K562 (cell line): Measurements from ENCODE around the gene SUFU. TPM values are rescaled to one million over a fixed set of nuclear protein-coding genes. Genes with fewer than 3 reads are reported as not detected.

Experiments
- ATAC-seq: fragments of 200-7000 bp; cut with Tn5 transposase; 3 replicates; pipeline ENCODE4 v1.9.1; 2020; ENCODE audit warnings: moderate library complexity
- BruUV-seq: library from RNA; stranded (reverse); fragments of 400-500 nt; replicated peaks from 2 replicates; lab custom pipeline; 2021; lab: Mats Ljungman, UMichigan
- CTCF ChIA-PET: fragments of 300-600 bp; formaldehyde crosslinking; extraction: SDS; loops from one replicate; lab custom pipeline; 2021; ENCODE audit warnings: low intra/inter-chr PET ratio; lab: Yijun Ruan, JAX
- POLR2A ChIA-PET: fragments of 300-600, 350-650 bp; sonication (Branson Sonifier 250); formaldehyde crosslinking; extraction: SDS; loops from one replicate; lab custom pipeline; 2021; ENCODE audit warnings: antibody characterized with exemption, inconsistent platforms; lab: Yijun Ruan, JAX
- DNase-seq, 4 experiments: peaks; one replicate each; pipeline versions ENCODE4 v3.0.0 to v3.0.0-alpha.2; 2011 to 2018; ENCODE audit warnings: low spot score in 3 of 4, mixed read lengths in 3 of 4; ENCODE audit errors: extremely low read depth in 1 of 4
- FAIRE-seq: peaks from 2 replicates; lab custom pipeline; 2011; peaks lifted over from hg19 to GRCh38; lab: Jason Lieb, UNC
- H2AFZ ChIP-seq: 2 replicates; pipeline ENCODE4 v1.6.0; 2011; ENCODE audit warnings: low read depth, low read length, control low read depth, inconsistent platforms
- H3K27ac ChIP-seq: fragments of 200-600 bp; 3 replicates; pipeline ENCODE4 v1.8.0; 2011; ENCODE audit warnings: low read depth, mild to moderate bottlenecking, control low read depth, inconsistent platforms, low read length, moderate library complexity, mixed read lengths; ENCODE audit errors: extremely low read depth
- H3K27me3 ChIP-seq, 2 experiments: fragments of 300-600 bp in 1 of 2; 2 replicates in 1 of 2; 3 replicates in 1 of 2; pipeline versions ENCODE4 v1.6.0 to v1.8.0; 2011; ENCODE audit warnings: inconsistent platforms in 2 of 2, low read length in 2 of 2, mild to moderate bottlenecking in 1 of 2, mixed read lengths in 1 of 2, moderate library complexity in 1 of 2; ENCODE audit not compliant: control insufficient read depth in 2 of 2, insufficient read depth in 2 of 2
- H3K36me3 ChIP-seq: fragments of 300-600 bp; 3 replicates; pipeline ENCODE4 v1.8.0; 2011; ENCODE audit warnings: mild to moderate bottlenecking, low read length, inconsistent platforms; ENCODE audit not compliant: control insufficient read depth, insufficient read depth
- H3K4me1 ChIP-seq, 2 experiments: fragments of 200-600 bp in 1 of 2; replicated peaks in 1 of 2; 2 replicates in 1 of 2; 3 replicates in 1 of 2; pipeline versions ENCODE4 v1.5.1 to v1.8.0; 2011; ENCODE audit warnings: inconsistent platforms in 2 of 2, low read length in 2 of 2, mild to moderate bottlenecking in 1 of 2, mixed read lengths in 1 of 2, moderate library complexity in 1 of 2; ENCODE audit not compliant: control insufficient read depth in 2 of 2, insufficient read depth in 2 of 2
- H3K4me2 ChIP-seq: 2 replicates; pipeline ENCODE4 v1.6.1; 2011; ENCODE audit warnings: low read length, control low read depth, inconsistent platforms, mixed read lengths; ENCODE audit not compliant: insufficient read depth
- H3K4me3 ChIP-seq: fragments of 200-600 bp; sonication (generic), shearing (Covaris generic); 2 replicates; pipeline ENCODE4 v1.5.1; 2016; ENCODE audit warnings: control low read depth, inconsistent platforms
- H3K79me2 ChIP-seq: fragments of 200-600 bp; 3 replicates; pipeline ENCODE4 v1.8.0; 2011; ENCODE audit warnings: low read length, inconsistent platforms; ENCODE audit not compliant: control insufficient read depth, insufficient read depth
- H3K9ac ChIP-seq, 2 experiments: 2 replicates each; pipeline versions ENCODE4 v1.6.0 to v1.6.1; 2011; ENCODE audit warnings: low read depth in 2 of 2, low read length in 2 of 2, control low read depth in 1 of 2, inconsistent platforms in 1 of 2, mild to moderate bottlenecking in 1 of 2, mixed read lengths in 1 of 2; ENCODE audit not compliant: insufficient read depth in 1 of 2
- H3K9me1 ChIP-seq: one replicate; pipeline ENCODE4 v1.6.0; 2011; ENCODE audit warnings: inconsistent platforms, mild to moderate bottlenecking, low read length, moderate library complexity; ENCODE audit not compliant: control insufficient read depth, insufficient read depth
- H3K9me3 ChIP-seq: replicated peaks from 2 replicates; pipeline ENCODE4 v1.5.1; 2011; ENCODE audit warnings: low read depth, low read length, inconsistent platforms; ENCODE audit not compliant: control insufficient read depth, insufficient read depth
- H4K20me1 ChIP-seq: replicated peaks from 2 replicates; pipeline ENCODE4 v1.6.1; 2011; ENCODE audit warnings: low read length, inconsistent platforms, mixed read lengths; ENCODE audit not compliant: control insufficient read depth, insufficient read depth
- BMI1 ChIP-seq: fragments of 150-350 bp; IDR thresholded peaks from 2 replicates; pipeline ENCODE4 v1.6.1; 2014; ENCODE audit warnings: low read length
- CBX2 ChIP-seq: fragments of 200-600 bp; sonication (generic); IDR thresholded peaks from one replicate; pipeline ENCODE4 v1.6.1; 2012; ENCODE audit warnings: mild to moderate bottlenecking, low read length, inconsistent platforms; ENCODE audit not compliant: insufficient read depth, poor library complexity, severe bottlenecking
- CEBPG ChIP-seq, 3 experiments: fragments of 200-800 bp in 1 of 3; sonication (Bioruptor generic) in 1 of 3; sonication (generic) in 1 of 3; formaldehyde crosslinking in 1 of 3; IDR thresholded peaks in 2 of 3; conservative IDR thresholded peaks in 1 of 3; 2 replicates each; pipeline versions ENCODE4 v1.6.1 to v1.8.0; 2016 to 2022; ENCODE audit warnings: missing compliant biosample characterization in 2 of 3, missing genetic modification characterization in 2 of 3, mild to moderate bottlenecking in 1 of 3, missing genetic modification reagents in 1 of 3
- EP300 ChIP-seq: IDR thresholded peaks from 2 replicates; pipeline ENCODE4 v1.6.1; 2012; ENCODE audit warnings: low read length, improper control_type of control experiment
- HCFC1 ChIP-seq: IDR thresholded peaks from 2 replicates; pipeline ENCODE4 v1.6.1; 2012; ENCODE audit warnings: low read depth, low read length, improper control_type of control experiment
- HMGN3 ChIP-seq: IDR thresholded peaks from 2 replicates; pipeline ENCODE4 v1.6.1; 2011; ENCODE audit warnings: borderline replicate concordance, low read depth, mild to moderate bottlenecking, mixed read lengths, low read length; ENCODE audit not compliant: insufficient read length; ENCODE audit errors: extremely low read depth
- NFRKB ChIP-seq: fragments of 450-650 bp; IDR thresholded peaks from 2 replicates; pipeline ENCODE4 v1.6.1; 2016; ENCODE audit warnings: low read depth
- NONO ChIP-seq, 2 experiments: fragments of 200-400 bp in 1 of 2; fragments of 450-650 bp in 1 of 2; formaldehyde crosslinking in 1 of 2; IDR thresholded peaks; 2 replicates each; pipeline ENCODE4 v1.6.1; 2017; ENCODE audit warnings: low read depth in 2 of 2, mild to moderate bottlenecking in 2 of 2, moderate library complexity in 2 of 2, low read length in 1 of 2
- PTRF ChIP-seq: fragments of 450-650 bp; IDR thresholded peaks from 2 replicates; pipeline ENCODE4 v1.6.1; 2016; ENCODE audit warnings: mild to moderate bottlenecking, missing genetic modification characterization, missing compliant biosample characterization
- PTTG1 ChIP-seq: fragments of 450-650 bp; IDR thresholded peaks from 2 replicates; pipeline ENCODE4 v1.6.1; 2016; ENCODE audit warnings: low read depth, mild to moderate bottlenecking, missing genetic modification characterization, missing compliant biosample characterization
- XRCC3 ChIP-seq: fragments of 450-650 bp; IDR thresholded peaks from 2 replicates; pipeline ENCODE4 v1.6.1; 2017; ENCODE audit warnings: mild to moderate bottlenecking, moderate library complexity
- ZNF12 ChIP-seq: sonication (generic); formaldehyde crosslinking; IDR thresholded peaks from 2 replicates; pipeline ENCODE4 v1.4.0; 2020; ENCODE audit warnings: mild to moderate bottlenecking, missing genetic modification reagents
- ZNF41 ChIP-seq: fragments of 250-450 bp; sonication (Bioruptor Pico); conservative IDR thresholded peaks from 2 replicates; pipeline ENCODE4 v1.4.0; 2020; ENCODE audit warnings: mild to moderate bottlenecking
- ZNF717 ChIP-seq: fragments of 250-450 bp; sonication (Bioruptor Pico); IDR thresholded peaks from 2 replicates; pipeline ENCODE4 v1.5.0; 2021
- WGBS: fragments of 100-300 bp; shearing (Covaris generic); methylation state at CpG from one replicate; pipeline ENCODE4 v1.1.6; 2016; ENCODE audit warnings: low coverage, mixed read lengths; ENCODE audit not compliant: insufficient coverage; ENCODE audit errors: missing lambda C conversion rate; 5-methylcytosine and 5-hydroxymethylcytosine counted together
- in situ Hi-C: fragments of 300-500 bp; cut with MboI; formaldehyde crosslinking; loops from 4 replicates; pipeline ENCODE4 v1.15.0; 2018; ENCODE audit warnings: inconsistent platforms, mixed read lengths
- intact Hi-C: fragments of 100-400 bp; cut with micrococcal nuclease; formaldehyde crosslinking; loops from 2 replicates; pipeline ENCODE4 v1.14.2; 2022
- polyA plus RNA-seq, 8 experiments: library from polyadenylated mRNA; depleted of rRNA in 4 of 8; stranded (reverse) in 5 of 8; unstranded in 3 of 8; fragments of >200 nt; fragmentation: Nextera tagmentation in 2 of 8; fragmentation: Illumina TruSeq in 1 of 8; extraction: Ambion mirVana in 2 of 8; extraction: Trizol in 1 of 8; gene quantifications; 2 replicates each; pipeline versions ENCODE4 v1.2.1 to v1.2.3, GENCODE V29; 2011 to 2014; ENCODE audit warnings: inconsistent platforms in 1 of 8, missing spikeins in 1 of 8
- total RNA-seq, 7 experiments: library from RNA; depleted of rRNA in 6 of 7; stranded (reverse); fragments of >200 nt in 6 of 7; fragmentation: Illumina TruSeq in 2 of 7; extraction: Trizol in 2 of 7; gene quantifications; 2 replicates each; pipeline versions ENCODE4 v1.2.1 to v1.2.3, GENCODE V29; 2011 to 2021; ENCODE audit warnings: low replicate concordance in 1 of 7
- TF ChIP-seq, protein P1 (sequence below): sonication (generic); formaldehyde crosslinking; IDR thresholded peaks from 2 replicates; pipeline ENCODE4 v1.8.0; 2022; ENCODE audit warnings: mild to moderate bottlenecking, missing genetic modification reagents
- TF ChIP-seq, protein P2 (sequence below), 3 experiments: fragments of 200-800 bp in 1 of 3; sonication (Bioruptor generic) in 1 of 3; sonication (generic) in 1 of 3; formaldehyde crosslinking in 1 of 3; IDR thresholded peaks; 2 replicates each; pipeline versions ENCODE4 v1.6.1 to v1.8.0; 2016 to 2022; ENCODE audit warnings: mild to moderate bottlenecking in 2 of 3, missing compliant biosample characterization in 2 of 3, missing genetic modification characterization in 2 of 3, missing genetic modification reagents in 1 of 3

SUFU gene
- total and polyA plus RNA-seq, 9 of the 15 experiments (the other 6 are each of a cell fraction or from before 2014, with no cell fraction given) = 0.59 to 6.3 (median 0.82) TPM

GRCh38 chr10:102554531-102554930 is 50.8 kb downstream of the SUFU start:
- Histone ChIP-seq H3K4me2 (no peak overlapping the region), H3K4me3 (no peak overlapping the region), H2AFZ (no peak overlapping the region), H4K20me1 (no peaks in the 10 kb centered on the region; the same call in 1 of the 2 replicates), H3K9me1 (no peaks in the 10 kb centered on the region), H3K9me3 (no peaks in the 10 kb centered on the region), H3K4me1 (no peaks in the 10 kb centered on the region), H3K36me3 (no peaks in the 10 kb centered on the region), H3K9ac (no peak overlapping the region), H3K27ac (no peak overlapping the region), H3K79me2 (no peaks in the 10 kb centered on the region), H3K27me3 (no peaks in the 10 kb centered on the region)
- no peak for FAIRE-seq
- WGBS = 87% methylated on average over 4 of the region's 5 CpGs
- intact Hi-C loops (no loop called here), in situ Hi-C loops (no loop called here)
- CTCF ChIA-PET = no interaction called here
- TF ChIP-seq ZNF12 (CRISPR knock-in tag) (no peak), PTRF (tag) (no peak), BMI1 (no peak), PTTG1 (tag) (no peak), CBX2 (no peak), ZNF41 (CRISPR knock-in tag) (no peak), CEBPG (CRISPR knock-in tag; IDR thresholded peaks at IDR 0.05) (no peak), CEBPG (tag; conservative IDR thresholded peaks at IDR 0.05 in 1 of 2, IDR thresholded peaks at IDR 0.05 in 1 of 2) (no peak), XRCC3 (no peak), HMGN3 (no peak), EP300 (no peak), HCFC1 (no peak), NONO (IDR thresholded peaks at IDR 0.05; ENCODE audit: low read depth in 2 of 2, low read length in 1 of 2) (no peak), NFRKB (no peak), ZNF717 (CRISPR knock-in tag) (no peak)
- TF ChIP-seq, protein P1, sequence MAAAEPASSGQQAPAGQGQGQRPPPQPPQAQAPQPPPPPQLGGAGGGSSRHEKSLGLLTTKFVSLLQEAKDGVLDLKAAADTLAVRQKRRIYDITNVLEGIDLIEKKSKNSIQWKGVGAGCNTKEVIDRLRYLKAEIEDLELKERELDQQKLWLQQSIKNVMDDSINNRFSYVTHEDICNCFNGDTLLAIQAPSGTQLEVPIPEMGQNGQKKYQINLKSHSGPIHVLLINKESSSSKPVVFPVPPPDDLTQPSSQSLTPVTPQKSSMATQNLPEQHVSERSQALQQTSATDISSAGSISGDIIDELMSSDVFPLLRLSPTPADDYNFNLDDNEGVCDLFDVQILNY = no peak
- TF ChIP-seq, protein P2, sequence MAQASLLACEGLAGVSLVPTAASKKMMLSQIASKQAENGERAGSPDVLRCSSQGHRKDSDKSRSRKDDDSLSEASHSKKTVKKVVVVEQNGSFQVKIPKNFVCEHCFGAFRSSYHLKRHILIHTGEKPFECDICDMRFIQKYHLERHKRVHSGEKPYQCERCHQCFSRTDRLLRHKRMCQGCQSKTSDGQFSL (CRISPR knock-in tag; IDR thresholded peaks at IDR 0.05) = no peak
- TF ChIP-seq, protein P2 (tag; IDR thresholded peaks at IDR 0.05) = no peak
- POLR2A ChIA-PET = interaction anchor here (0.7 kb wide), 1 partner anchor 93 kb away, joined by 3 read pairs; no protein-coding TSS in a partner anchor
- no peak for ATAC-seq
- BruUV-seq = no TSS peak
- no peak for DNase-seq
